Activated T-cell treated with anti-CD3 and anti-CD28 coated beads, Interleukin-2, amount 50 U/mL, for 1 hour (primary cell): Measurements from ENCODE around the gene DNASE1.

Experiments
- DNase-seq: peaks from one replicate; pipeline ENCODE4 v3.0.0-alpha.2; 2020

DNASE1 gene

GRCh38 chr16:3701531-3701930 is 47.0 kb downstream of the DNASE1 start:
- no peak for DNase-seq

GRCh38 chr16:3702082-3702481 is 47.6 kb downstream of the DNASE1 start:
- DNase-seq: no peak

GRCh38 chr16:3706253-3707012 is 51.9 kb downstream of the DNASE1 start:
- DNase-seq: no peak
